GM18861 (cell line): Measurements from ENCODE around the gene BSG.
"Not testable (repeated sequence)": the region's sequence is repeated elsewhere in the genome, so short reads cannot be mapped to it uniquely, and the experiment has no call there.

ENCODE experiments used
- ATAC-seq: cut with Tn5 transposase; IDR thresholded peaks from one replicate; pipeline ENCODE4 v1.9.1; 2021; ENCODE audit not compliant: unreplicated experiment

Gene BSG

DNA sequence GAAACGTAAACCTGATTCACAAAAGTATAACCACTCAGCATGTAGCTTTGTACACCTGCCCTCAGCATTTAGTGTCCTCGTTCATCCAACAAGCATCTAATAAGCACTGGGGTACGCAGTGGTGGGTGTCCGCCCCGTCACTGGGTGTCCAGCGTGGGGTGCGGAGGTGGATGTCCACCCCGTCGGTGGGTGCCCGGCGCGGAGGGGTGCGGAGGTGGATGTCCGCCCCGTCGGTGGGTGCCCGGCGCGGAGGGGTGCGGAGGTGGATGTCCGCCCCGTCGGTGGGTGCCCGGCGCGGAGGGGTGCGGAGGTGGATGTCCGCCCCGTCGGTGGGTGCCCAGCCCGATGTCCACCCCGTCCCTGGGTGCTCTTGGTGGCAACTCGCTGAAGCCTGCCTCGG is 12.8 kb downstream of the BSG start:
- not testable (repeated sequence) for ATAC-seq

DNA sequence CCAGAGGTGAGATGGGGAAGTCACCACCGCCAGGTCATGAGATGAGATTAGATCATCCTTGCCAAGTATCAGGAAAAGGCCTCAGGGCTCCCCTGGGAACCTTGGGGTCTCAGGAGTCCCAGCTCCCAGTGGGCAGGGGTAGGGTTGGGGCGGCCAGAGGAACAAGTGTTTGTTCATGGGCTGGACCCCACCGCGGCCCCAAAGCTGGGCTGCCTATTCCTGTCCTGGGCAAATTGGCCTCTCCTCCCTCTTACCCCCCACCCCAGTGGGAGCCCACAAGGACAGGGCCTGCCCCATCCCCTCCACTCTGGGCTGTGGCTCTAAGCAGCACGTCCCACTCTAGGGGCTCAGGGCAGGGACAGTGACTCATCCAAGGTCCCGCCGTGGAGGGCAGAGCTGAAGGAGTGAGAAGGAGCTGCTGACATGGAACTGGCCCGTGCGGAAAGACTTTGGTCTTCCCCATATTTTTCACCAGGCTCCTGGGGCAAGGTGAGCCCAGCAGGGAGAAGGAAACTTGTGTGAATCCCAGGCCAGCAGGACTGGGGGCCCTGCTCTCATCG is 13.2 kb downstream of the BSG start:
- ATAC-seq, result no peak

DNA sequence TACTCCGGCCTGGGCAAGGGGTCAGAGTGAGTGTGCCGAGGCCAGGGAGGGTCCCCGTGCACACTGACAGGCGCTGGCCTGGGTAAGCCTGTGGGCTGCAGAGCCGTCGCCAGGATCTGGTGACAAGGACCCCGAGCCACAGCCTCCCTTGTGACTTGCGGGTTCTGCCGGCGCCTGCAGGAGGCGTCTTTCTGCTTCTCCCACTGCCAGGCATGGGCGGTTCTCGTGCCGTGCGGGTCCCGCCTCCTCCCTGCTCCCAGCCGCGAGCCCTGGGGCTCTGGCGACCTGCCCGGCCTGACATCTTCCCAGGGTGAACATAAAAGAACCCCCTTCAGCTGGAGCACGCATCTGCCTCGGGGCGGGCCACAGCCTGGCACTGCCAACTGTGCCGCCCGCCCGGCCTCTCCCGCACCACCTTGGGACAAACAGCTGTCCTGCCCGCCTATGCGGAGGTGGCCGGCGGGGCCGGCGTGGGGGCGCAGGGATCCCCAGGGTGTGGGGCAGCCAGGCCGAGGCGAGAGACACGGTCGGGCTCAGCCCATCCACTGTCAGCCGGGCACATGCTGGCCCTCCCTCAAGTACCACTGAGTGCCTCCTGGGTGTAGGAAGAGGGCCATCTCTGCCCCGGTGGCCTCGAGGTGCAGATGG is 15.8 kb downstream of the BSG start:
- ATAC-seq, result no peak

DNA sequence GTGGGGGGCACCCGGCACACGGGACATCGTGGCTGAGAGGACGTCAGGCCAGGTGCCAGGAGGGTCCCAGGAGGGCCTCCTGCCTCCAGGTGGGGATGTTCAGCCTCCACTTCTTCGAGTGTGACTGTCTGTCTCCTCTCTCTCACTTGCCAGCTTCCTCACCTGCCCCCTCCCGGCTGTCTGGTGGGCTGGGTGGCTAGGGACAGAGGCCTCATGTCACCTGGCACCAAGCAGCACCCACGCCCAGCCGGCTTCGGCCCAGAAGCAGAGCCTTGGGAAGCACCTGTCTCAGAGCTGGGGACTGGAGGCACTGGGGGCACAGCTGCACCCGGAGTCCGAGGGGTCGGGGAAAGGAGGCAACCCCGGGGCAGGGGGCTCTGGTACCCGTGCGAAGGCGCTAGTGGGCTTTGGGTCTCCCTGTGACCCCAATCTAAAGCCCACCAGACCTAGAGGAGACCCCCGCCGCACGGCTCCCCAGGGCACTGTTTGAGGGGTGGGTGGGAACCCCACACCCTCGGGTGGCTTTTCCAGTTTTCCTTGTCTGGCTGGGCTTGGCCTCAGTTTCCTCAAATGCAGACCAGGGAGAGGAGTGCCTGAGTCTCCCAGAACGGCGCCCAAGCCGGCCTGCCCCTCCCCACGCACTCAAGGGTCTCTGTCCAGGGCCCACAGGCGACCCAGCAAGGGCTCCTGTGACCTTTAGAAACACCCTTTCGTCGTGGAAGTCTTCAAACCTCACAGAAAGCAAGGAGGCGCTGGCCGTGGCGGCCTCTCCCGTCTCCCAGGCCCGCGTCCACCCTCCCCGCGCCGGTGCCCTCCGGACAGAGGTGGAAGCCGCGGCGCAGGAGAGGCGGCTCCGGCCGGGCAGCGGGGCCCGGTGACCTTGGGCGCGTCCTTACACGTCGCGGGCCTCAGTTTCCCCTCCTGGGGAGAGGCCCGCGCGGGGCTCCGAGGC is 16.6 kb downstream of the BSG start:
- ATAC-seq, result no peak

DNA sequence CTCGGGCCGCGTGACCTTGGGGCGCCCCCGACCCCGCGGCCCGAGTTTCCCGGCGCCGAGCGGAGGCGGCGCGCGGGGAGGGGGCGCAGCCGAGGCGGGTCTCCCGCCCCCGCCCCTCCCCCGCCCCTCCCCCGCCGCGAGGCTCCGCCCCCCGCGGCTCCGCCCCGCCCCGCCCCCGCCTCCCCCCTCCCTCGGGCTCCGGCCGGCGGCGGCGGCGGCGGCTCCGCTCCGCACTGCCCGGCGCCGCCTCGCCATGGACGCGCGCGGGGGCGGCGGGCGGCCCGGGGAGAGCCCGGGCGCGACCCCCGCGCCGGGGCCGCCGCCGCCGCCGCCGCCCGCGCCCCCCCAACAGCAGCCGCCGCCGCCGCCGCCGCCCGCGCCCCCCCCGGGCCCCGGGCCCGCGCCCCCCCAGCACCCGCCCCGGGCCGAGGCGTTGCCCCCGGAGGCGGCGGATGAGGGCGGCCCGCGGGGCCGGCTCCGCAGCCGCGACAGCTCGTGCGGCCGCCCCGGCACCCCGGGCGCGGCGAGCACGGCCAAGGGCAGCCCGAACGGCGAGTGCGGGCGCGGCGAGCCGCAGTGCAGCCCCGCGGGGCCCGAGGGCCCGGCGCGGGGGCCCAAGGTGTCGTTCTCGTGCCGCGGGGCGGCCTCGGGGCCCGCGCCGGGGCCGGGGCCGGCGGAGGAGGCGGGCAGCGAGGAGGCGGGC is 17.4 kb downstream of the BSG start, which contains the start of gene HCN2:
HCN2 (plus strand) TSS at position 189 of the 703 bp plus-strand sequence; CDS start at position 254, 65 bp downstream.
- no peak for ATAC-seq

DNA sequence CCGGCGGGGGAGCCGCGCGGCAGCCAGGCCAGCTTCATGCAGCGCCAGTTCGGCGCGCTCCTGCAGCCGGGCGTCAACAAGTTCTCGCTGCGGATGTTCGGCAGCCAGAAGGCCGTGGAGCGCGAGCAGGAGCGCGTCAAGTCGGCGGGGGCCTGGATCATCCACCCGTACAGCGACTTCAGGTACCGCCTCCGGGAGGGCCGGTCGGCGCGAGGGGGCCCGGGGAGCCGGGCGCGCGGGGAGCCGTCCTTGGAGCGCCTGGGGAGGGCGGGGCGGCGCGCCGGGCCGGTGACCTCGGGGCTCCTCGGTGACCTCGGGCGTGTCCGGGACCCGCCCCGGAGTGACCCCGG is 18.0 kb downstream of the BSG start:
- ATAC-seq, result no peak

DNA sequence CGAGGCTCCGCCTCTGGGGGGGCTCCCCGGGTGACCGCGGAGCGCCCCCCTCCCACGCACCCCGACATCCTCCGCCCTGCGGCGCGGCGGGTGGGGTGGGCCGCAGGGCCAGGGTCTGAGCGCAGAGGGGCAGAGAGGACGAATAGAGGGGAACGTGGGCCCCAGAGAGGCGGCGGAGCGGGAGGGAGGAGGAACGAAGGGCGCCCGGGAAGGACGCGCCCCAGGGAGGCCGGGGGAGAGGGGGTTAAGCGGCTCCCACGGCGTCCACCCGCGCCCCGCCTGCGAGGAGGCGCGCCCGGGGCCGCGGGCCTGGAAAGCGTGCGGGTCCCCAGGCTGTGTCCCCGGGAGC is 18.3 kb downstream of the BSG start:
- no peak for ATAC-seq

DNA sequence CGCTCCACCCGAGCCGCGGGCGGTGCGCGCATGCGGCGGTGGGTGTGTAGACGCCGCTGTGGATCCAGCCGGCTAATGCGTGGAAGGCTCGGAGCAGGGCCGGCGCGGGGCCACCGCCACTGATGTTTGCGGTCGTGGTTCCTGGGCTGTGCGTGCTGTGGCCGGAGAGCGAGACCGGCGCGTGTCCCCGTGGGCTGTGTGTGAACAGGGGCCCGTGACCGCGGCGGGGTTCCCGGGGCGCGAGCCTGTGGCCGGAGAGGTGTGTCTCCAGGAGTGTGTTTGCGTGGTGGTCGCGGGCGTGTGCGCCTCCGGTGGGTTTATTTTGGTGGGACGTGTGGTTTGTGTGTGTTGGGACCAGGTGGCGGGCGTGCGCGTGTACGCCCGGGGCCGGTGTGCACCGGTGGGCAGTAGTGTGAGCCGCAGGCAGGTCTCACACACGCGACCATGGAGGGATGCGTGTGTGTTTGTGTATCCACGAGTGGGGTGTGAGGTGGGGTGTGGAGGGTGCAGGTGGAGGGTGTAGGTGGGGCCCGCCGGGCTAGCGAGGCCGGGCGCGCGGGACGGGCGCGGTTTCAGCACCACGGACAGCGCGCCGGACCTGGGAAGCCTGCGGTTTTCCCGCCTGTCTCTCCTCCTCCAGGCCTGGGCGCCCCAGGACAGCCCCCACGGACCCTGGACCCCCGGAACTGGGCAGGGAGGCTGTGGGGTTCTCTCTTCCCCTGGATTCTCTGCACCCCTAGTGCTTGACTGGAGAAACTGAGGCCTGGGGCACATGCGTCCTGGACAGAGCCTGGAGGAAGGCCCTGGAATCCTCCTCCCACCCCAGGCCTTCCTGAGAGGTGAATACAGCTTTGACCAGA is 18.9 kb downstream of the BSG start:
- no peak for ATAC-seq

DNA sequence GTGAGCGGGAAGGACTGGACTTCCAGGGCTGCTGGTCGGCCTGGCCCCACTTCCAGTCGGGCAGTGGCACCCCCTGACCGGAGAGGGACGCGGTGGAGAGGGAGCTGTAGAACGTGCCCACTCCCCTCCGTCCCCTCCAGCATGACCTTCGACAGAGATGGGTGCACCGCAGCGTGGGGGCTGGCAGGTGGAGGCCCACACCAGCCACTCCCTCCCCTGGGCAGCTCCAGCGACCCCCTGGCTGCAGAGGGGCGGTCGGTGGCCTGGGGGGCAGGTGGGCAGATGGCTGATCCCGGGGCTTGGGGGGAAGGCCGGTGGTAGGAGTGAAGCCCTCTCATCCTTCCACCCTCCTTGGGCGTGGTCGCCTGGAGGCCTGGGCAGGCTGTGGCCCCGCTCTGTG is 19.7 kb downstream of the BSG start:
- ATAC-seq, result no peak

DNA sequence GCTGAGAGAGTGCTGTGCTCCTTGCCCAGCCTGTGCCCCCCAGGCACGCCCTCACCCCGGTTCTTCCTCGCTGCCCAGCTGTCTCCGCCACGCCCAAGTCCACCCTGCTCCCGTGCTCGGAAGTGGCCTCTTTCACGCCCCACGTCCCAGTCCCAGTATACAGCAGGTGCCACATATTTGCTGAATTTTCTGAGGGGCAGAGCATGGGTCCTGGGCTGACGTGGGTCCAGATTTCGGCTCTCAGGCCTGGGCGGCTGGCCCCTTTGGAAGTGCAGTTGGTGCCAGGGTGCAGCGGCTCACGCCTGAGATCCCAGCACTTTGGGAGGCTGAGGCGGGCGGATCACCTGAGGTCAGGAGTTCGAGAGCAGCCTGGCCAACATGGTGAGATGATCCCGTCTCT is 20.7 kb downstream of the BSG start:
- ATAC-seq, result no peak

DNA sequence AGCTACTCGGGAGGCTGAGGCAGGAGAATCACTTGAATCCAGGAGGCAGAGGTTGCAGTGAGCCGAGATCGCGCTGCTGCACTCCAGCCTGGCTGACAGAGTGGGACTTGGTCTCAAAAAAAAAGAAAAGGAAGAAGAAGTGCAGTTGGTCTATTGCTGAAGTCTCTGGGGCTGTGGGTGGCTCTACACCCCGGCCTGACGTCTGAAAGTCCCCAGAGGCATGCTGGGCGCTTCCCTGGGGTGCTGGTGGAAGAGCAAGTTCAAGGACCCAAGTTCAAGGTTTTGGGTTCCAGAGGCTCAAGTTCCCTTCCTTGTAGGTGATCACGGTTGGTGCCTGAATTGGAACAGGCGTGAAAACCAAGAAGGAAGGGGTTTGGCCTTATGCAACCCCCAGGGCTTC is 21.1 kb downstream of the BSG start:
- no peak for ATAC-seq

DNA sequence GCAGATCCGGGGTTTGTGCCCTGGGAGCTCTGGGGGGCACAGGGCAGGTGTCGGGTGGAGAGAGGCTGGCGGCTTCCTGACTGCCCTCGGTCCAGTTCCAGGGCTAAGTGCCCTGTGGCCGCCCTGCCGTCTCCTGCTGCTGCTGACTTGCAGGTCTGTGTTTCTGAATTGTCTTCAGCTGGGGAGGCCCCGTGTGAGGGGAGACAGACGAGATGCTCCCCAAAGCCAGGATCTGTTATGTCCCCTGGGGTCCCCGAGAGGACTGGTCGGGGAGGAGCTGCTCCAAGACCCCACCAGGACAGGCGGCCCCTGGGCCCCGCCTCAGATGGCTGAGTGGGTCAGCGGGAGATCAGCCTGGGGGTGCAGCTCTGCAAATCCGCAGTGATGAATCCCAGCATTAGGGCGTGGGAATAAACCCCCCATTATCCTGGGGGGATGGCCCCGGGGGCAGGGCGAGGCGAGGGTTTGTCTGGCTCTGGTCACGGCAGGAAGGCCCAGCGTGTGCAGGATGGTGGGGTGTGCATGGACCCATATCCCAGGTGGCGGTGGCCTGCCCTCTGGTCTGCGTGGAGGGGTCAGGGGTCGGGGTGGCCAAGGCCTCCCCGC is 22.0 kb downstream of the BSG start:
- no peak for ATAC-seq

DNA sequence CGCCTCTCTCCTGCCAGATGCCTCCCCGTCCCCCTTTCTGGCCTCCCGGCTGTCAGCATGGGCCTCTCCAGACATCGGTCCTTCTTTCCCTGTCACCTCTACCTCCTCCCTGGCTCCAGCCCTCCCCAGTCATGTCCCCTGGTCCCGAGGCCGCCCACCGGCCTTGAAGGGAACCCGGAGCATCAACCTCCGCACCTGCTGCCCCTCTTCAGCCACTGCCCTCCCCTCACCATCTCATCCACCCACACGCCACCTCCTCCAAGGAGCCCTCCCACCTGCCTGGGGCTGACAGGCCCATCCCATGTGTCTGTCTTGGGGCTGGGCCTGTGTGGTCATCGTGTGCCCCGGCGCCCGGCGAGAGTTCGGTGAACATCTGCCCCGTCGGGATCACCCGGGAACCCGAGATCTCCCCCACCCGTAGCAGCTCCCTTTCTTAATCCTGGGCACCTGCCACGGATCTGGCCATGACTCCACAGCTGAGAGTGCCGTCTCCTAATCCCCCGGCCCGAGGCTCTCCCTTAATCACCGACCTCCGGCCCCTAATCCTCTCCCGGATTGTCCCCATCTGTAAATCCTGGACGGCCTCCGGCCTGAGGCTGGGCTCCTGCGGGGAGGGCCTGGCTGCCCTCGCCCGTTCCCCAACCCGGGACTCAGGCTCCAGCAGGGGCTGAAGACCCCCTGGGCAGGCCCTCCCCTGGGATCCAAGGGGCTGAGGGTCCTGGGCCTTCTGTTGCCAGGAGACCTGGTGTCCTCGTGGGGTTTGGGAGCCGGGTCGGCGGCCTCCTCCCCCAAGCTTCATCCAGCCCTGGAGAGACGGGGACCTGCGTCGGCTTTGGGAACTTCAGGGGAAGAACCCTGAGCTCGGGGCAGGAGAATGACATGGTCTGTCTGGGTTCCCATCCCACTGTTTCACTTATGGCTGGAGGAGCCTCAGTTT is 23.2 kb downstream of the BSG start:
- no peak for ATAC-seq

DNA sequence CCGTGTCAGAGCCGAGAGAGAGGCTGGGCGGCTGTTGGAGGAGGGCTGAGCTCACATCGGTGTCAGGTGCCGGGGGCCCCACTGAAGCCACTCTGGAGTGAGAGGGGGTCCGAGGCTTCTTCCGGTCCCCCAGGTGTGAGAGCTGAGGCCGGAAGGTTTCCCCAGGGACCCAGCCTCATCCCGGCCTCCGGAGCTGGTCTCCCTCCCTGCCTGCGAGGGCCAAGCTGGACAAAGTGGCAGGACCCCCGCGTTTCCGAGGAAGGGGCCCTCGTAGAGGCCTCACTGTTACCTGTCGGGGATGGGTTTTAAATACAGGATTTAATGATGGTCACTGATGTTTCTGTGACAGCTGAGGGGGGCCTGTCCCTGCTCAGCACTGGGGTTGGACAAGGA is 23.9 kb downstream of the BSG start:
- no peak for ATAC-seq

DNA sequence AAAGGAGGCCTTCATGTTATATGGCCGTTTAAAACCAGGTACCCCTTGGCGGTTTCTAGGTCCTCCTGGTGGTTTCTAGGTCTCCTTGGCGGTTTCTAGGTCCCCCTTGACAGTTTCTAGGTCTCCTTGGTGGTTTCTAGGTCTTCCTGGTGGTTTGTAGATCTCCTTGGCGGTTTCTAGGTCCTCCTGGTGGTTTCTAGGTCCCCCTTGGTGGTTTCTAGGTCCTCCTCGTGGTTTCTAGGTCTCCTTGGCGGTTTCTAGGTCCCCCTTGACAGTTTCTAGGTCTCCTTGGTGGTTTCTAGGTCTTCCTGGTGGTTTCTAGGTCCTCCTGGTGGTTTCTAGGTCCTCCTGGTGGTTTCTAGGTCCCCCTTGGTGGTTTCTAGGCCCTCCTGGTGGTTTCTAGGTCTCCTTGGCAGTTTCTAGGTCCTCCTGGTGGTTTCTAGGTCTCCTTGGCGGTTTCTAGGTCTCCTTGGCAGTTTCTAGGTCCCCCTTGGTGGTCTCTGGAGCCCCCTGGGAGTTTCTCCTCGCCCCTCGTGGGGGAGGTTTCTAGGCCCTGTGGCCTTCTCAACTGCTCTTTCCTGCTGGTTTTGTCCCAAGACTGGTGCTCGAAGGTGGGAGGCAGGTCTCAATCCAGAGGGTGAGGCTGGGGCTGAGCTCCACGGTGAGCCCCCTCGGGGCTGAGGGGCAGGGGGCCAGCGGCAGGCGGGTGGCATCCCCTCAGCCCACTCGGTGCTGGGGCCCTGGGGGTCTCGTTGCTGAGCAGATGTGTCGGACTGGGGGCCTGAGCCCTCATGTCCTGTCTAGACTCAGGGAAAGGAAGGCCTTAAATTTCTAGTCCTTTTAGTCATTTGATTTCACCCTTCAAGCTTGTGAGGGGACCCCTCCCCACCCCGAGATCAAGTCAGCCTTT is 25.3 kb downstream of the BSG start:
- no peak for ATAC-seq

DNA sequence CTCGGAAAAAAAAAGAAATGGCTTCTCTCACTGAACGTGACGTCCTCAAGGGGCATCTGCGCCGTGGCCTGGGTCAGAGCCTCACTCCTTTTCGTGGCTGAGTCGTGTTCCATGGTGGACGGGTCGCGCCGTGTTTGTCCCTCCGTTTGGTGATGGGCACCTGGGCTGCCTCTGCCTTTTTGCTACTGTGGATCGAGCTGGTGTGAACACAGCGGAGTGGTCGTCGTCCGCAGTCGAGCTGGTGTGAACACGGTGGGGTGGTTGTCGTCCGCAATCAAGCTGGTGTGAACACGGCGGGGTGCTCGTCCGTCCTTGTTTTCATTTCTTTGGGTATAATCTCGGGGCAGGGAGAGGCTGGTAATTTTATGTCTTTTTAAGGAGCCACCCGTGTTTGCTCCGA is 28.9 kb downstream of the BSG start:
- ATAC-seq, result no peak

DNA sequence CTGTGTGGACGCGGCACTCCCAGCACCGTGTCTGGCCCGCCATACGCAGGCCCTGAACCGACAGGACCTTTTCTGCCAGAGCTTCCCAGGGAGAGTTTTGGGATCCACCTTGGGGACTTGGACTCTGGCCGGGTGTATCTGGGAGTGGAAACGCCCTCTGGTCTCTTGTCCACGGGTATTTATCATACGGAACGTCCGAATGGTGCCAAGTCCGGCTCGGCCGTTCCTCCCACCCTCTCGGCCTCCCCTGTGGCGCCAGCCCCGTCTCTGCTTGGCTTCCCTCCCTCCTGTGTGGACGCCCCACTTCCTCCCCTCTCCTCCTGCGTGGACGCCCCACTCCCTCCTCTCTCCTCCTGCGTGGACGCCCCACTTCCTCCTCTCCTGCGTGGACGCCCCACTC is 29.4 kb downstream of the BSG start:
- ATAC-seq, result no peak
